GM19351 (cell line): ENCODE data around the gene ABHD16A.

Experiments used
- ATAC-seq: cut with Tn5 transposase; IDR thresholded peaks from one replicate; pipeline ENCODE4 v1.9.1; 2021; ENCODE audit warnings: mild to moderate bottlenecking, moderate library complexity; ENCODE audit not compliant: unreplicated experiment

ABHD16A gene

GRCh38 chr6:31663126-31663960 lies 39.8 kb downstream of the ABHD16A start:
- ATAC-seq = no peak

- ATAC-seq = no peak
Observed at GRCh38 chr6:31662124-31662723, 40.9 kb downstream of the ABHD16A start.

GRCh38 chr6:31661262-31662123 lies 41.6 kb downstream of the ABHD16A start:
- no peak for ATAC-seq

GRCh38 chr6:31660381-31661261 lies 42.5 kb downstream of the ABHD16A start, which contains the start of gene C6orf47:
Gene C6orf47 (minus strand): TSS chr6:31660778. CDS start chr6:31659947, 831 bp downstream.
- ATAC-seq = peak; percentile 55

- no peak for ATAC-seq
Observed at GRCh38 chr6:31659649-31660380, 43.3 kb downstream of the ABHD16A start.

GRCh38 chr6:31658983-31659648 lies 44.0 kb downstream of the ABHD16A start:
- no peak for ATAC-seq

GRCh38 chr6:31658158-31658688 lies 44.9 kb downstream of the ABHD16A start:
- no peak for ATAC-seq

GRCh38 chr6:31657406-31658157 lies 45.5 kb downstream of the ABHD16A start:
- no peak for ATAC-seq

- no peak for ATAC-seq
Observed at GRCh38 chr6:31655349-31656237, 47.5 kb downstream of the ABHD16A start, which contains the start of gene APOM. Gene APOM (plus strand): TSS chr6:31655894. CDS start chr6:31655967, 73 bp downstream.

GRCh38 chr6:31654574-31655348 lies 48.4 kb downstream of the ABHD16A start:
- ATAC-seq = no peak

- ATAC-seq = peak; percentile 71
Observed at GRCh38 chr6:31652925-31653724, 50.0 kb downstream of the ABHD16A start.

GRCh38 chr6:31651602-31652191 lies 51.4 kb downstream of the ABHD16A start:
- no peak for ATAC-seq

- no peak for ATAC-seq
Observed at GRCh38 chr6:31645325-31645724, 57.8 kb downstream of the ABHD16A start.

- ATAC-seq = no peak
Observed at GRCh38 chr6:31643818-31644454, 59.2 kb downstream of the ABHD16A start.
